ENCODE results near the gene LOXL1. TPM values are rescaled to one million over a fixed set of nuclear protein-coding genes. Genes with fewer than 3 reads are reported as not detected.

Gene LOXL1
- total and polyA plus RNA-seq, 3 donors from 2014 or later: 13.9 to 56.8 (median 14.9) TPM

DNA sequence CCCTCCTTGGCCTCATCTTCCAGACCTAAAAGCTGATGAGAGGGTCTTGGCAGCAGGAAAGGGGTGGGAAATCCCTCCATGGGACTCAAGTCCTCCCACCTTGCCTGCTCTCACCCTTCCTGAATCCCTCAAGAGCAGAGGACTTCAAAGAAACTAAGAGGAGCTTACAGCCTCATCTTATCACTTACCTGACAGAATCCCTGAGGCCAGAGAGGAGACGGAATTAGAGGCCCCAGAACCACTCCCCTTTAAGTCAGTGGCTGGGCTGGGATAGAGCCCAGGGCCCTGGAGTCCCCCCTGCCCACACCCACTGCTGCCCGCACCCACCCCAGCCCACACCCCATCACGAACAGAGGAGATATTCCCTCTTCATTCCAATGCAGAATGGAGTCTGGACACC is 15.2 kb downstream of the LOXL1 start:
- Histone ChIP-seq H3K27me3 (no peaks in the 10 kb centered on the region), H3K36me3 (ENCODE audit: low read depth, missing control alignments) (no peaks in the 10 kb centered on the region), H3K4me1 (peaks cover 10% of the 10 kb centered on the region), H3K27ac (no peak overlapping the region), H3K4me3 (no peak overlapping the region), H3K9me3 (no peaks in the 10 kb centered on the region)
- TF ChIP-seq POLR2A (IDR thresholded peaks at IDR 0.05): no peak
- TF ChIP-seq, protein P1, sequence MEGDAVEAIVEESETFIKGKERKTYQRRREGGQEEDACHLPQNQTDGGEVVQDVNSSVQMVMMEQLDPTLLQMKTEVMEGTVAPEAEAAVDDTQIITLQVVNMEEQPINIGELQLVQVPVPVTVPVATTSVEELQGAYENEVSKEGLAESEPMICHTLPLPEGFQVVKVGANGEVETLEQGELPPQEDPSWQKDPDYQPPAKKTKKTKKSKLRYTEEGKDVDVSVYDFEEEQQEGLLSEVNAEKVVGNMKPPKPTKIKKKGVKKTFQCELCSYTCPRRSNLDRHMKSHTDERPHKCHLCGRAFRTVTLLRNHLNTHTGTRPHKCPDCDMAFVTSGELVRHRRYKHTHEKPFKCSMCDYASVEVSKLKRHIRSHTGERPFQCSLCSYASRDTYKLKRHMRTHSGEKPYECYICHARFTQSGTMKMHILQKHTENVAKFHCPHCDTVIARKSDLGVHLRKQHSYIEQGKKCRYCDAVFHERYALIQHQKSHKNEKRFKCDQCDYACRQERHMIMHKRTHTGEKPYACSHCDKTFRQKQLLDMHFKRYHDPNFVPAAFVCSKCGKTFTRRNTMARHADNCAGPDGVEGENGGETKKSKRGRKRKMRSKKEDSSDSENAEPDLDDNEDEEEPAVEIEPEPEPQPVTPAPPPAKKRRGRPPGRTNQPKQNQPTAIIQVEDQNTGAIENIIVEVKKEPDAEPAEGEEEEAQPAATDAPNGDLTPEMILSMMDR (IDR thresholded peaks at IDR 0.05): no peak
- WGBS, 2 donors: 87 to 92% methylated on average over 3 of the region's 3 CpGs
- no peak for DNase-seq
- intact Hi-C loops (cut with DNase I; ENCODE audit: low total_unique reads): no loop called here

DNA sequence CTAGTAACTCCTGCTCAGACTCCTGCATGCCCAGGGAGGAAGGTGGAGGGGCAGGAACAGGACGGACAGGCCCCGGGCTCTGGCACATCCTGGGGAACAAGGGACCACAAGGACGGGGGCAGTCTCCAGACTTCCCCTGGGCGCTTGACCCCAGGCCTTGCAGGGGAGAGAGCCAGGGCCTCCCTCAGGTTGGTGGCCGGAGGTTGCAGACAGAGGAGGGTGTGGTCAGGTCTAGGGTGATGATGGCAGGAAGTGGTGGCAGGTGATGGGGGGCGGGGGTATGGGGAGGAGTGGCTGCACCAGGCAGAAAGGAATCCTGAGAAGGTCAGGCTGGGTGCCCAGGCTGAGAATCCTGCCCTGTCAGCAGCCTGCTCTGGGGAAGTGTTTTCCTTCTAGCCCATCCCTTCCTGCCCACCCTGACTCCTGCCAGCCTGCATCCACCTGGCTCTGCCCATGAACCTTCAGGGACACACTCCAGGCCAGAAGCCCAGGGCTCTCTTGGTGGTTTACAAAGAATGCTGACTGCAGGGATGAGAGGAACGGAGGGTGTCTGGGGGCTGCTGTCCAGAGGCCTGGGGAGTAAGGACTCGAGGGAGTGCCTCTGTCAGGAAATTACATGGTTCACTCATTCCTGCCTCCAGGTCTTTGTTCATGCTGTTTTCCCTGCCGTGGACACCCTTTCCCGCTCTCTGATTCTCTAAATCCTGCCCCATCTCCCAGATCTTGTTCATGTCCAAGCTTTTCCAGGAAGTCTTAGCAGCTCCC is 15.8 kb downstream of the LOXL1 start:
- no peak for DNase-seq
- no peak overlapping the region for H3K27ac ChIP-seq
- no peak for TF ChIP-seq POLR2A (IDR thresholded peaks at IDR 0.05)
- TF ChIP-seq, protein P1 (IDR thresholded peaks at IDR 0.05): no peak
- H3K27me3 ChIP-seq: no peaks in the 10 kb centered on the region
- intact Hi-C loops (cut with DNase I; ENCODE audit: low total_unique reads): no loop called here
- peaks cover 10% of the 10 kb centered on the region for H3K4me1 ChIP-seq
- whole genome bisulfite sequencing, 2 donors: 92 to 95% methylated on average over 6 to 10 of the region's 10 CpGs
- H3K9me3 ChIP-seq: no peaks in the 10 kb centered on the region
- no peaks in the 10 kb centered on the region for H3K36me3 ChIP-seq (ENCODE audit: low read depth, missing control alignments)
- H3K4me3 ChIP-seq: no peak overlapping the region

DNA sequence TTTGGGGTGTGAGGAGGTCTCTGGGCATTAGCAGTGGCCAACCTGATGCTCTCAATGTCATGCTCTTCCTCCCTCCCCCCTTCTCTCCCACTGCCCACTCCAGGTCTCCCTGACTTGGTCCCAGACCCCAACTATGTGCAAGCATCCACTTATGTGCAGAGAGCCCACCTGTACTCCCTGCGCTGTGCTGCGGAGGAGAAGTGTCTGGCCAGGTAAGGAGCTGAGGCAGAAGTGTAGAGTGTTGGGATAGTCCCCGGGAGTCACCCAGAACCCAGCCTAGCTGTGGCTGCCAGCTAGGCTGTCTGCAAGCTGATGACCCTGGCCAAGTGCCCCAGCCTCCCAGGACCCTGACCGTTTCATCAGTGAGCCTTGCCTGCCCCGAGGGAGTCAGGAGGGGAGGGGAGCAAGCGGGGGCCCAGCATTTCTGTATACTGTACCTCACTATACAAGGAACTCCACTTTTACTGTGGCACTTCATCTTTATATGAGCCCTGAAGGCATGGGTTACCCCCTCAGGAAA is 16.5 kb downstream of the LOXL1 start:
- Histone ChIP-seq H3K27me3 (no peaks in the 10 kb centered on the region), H3K4me1 (peaks cover 10% of the 10 kb centered on the region), H3K4me3 (no peak overlapping the region), H3K27ac (no peak overlapping the region), H3K36me3 (ENCODE audit: low read depth, missing control alignments) (no peaks in the 10 kb centered on the region), H3K9me3 (no peaks in the 10 kb centered on the region)
- WGBS, 2 donors: 86 to 98% methylated on average over 6 of the region's 6 CpGs
- TF ChIP-seq, protein P1 (IDR thresholded peaks at IDR 0.05): no peak
- no peak for TF ChIP-seq POLR2A (IDR thresholded peaks at IDR 0.05)
- no peak for DNase-seq
- intact Hi-C loops (cut with DNase I; ENCODE audit: low total_unique reads): no loop called here

DNA sequence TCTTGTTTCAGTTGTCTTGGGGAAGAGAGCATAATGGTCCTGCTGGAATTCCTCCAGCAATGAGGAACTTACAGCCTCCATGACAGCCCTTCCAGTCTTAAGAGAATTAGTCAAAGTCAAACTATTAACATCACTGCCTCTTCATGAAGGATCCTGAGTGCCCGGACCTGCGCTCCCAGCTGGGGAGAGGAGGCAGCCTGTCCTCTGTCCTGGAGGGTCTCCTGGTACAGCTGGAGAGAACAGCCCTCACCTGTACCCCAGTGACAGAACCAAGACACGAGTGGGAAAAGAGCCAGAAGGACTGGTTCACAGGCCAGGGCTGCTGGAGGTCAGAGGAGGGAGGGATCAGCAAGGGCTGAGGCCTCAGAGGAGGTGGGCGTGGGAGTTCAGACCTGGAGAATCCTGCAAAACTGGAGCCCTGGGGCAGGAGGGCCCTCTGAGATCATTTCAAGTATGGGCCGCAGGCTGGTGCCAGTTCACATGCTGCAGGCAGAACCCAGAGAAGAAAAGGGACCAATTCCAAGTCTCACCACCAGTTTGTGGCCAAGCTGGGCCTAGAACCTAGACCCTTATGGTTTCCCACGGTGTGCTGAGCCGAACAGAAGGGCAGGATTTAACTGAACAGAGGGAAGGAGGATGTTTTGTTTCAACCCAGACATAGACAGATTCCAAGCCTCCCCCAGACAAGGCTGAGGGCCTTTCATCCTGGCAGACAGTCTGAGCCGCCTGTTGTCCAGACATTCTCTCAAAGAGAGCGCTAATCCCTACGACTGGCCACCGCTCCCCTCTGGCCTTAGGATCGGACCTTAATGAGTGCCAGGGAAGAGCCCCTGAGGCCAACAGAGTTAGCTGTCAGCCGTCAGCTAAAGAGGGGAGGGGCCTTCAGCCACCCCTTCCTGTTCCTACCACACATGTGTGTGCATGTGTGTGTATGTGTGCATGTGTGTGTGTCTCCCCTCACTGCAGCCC is 18.2 kb downstream of the LOXL1 start:
- peaks cover 10% of the 10 kb centered on the region for H3K4me1 ChIP-seq
- no peaks in the 10 kb centered on the region for H3K27me3 ChIP-seq
- TF ChIP-seq POLR2A (IDR thresholded peaks at IDR 0.05): no peak
- TF ChIP-seq, protein P1 (IDR thresholded peaks at IDR 0.05): no peak
- DNase-seq: no peak
- no peak overlapping the region for H3K27ac ChIP-seq
- intact Hi-C loops (cut with DNase I; ENCODE audit: low total_unique reads): no loop called here
- no peaks in the 10 kb centered on the region for H3K9me3 ChIP-seq
- H3K4me3 ChIP-seq: no peak overlapping the region
- H3K36me3 ChIP-seq (ENCODE audit: low read depth, missing control alignments): no peaks in the 10 kb centered on the region
- WGBS, 2 donors: 73 to 78% methylated on average over 9 to 13 of the region's 13 CpGs

Measured in testis (tissue), 3 donors.